GM18907 (cell line): Measurements from ENCODE around the gene CLIC3.

Experiments used
- ATAC-seq: cut with Tn5 transposase; IDR thresholded peaks from one replicate; pipeline ENCODE4 v1.9.1; 2021; ENCODE audit warnings: mild to moderate bottlenecking, moderate library complexity; ENCODE audit not compliant: unreplicated experiment

Gene CLIC3

GRCh38 chr9:136968333-136969127 is 27.8 kb downstream of the CLIC3 start:
- ATAC-seq = no peak

DNA sequence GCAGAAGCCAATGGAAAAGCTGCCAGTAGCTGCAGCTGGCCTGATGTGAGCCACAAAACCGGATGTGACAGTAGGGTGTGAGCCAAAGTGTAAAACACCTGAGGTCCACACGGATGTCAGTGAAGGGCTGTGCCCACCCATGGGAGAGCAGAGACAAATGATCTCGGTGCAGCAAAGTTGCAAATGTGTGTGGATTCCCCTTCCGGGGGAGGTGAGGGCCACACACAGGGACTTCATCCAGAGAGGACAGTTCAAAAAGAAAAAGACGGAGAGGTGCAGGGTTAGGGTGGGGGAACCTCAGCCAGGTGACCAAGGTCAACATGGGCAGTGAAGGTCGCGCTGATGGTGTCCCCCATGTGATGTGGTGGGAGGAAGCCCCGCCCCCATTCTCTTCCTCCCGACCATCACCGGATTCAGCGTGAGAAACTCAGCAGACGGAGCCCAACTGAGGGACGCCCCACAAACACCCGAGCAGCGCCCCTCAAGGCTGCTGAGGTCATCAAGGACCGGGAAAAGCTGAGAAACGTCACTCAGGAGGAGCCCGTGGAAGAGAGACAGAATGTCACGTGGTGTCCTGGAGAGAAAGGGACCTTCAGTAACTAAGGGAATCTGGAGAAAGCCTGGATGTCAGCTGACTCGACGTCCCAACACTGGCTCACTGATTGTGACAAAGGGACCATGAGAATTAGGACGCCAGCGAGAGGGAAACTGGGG is 30.4 kb downstream of the CLIC3 start:
- no peak for ATAC-seq

- no peak for ATAC-seq
These were observed 31.4 kb downstream of the CLIC3 start for GRCh38 chr9:136964833-136965422.

- no peak for ATAC-seq
These were observed 32.1 kb downstream of the CLIC3 start for GRCh38 chr9:136964171-136964689.

DNA sequence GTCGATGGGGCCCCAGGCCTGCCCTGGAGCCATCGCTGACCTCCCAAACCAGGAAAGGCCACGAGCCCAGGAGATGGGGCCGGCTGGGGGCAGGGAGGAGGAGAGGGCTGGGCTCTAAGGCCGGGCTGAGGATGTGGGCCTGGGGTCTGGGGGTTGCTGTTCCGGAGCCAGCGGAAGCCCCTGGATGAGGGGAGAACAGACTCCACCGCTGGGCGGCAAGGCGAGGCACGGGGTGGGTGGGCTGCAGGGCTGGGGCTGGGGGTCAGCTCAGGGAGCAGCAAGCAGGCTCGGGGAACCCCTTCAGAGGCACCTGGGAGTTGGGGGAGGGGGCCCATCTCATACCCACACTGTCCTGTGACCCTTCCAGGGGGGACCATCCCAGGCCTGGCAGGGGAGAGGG is 32.6 kb downstream of the CLIC3 start:
- no peak for ATAC-seq

GRCh38 chr9:136963341-136963740 is 33.0 kb downstream of the CLIC3 start:
- no peak for ATAC-seq

GRCh38 chr9:136962701-136963248 is 33.6 kb downstream of the CLIC3 start:
- no peak for ATAC-seq

GRCh38 chr9:136962163-136962562 is 34.2 kb downstream of the CLIC3 start:
- no peak for ATAC-seq

GRCh38 chr9:136961279-136962065 is 34.9 kb downstream of the CLIC3 start:
- no peak for ATAC-seq

- no peak for ATAC-seq
These were observed 35.5 kb downstream of the CLIC3 start for GRCh38 chr9:136960938-136961275.

GRCh38 chr9:136960212-136960937 is 36.0 kb downstream of the CLIC3 start:
- no peak for ATAC-seq

GRCh38 chr9:136958898-136959850 is 37.2 kb downstream of the CLIC3 start:
- no peak for ATAC-seq

- ATAC-seq = no peak
These were observed 37.9 kb downstream of the CLIC3 start for GRCh38 chr9:136958473-136958872.

DNA sequence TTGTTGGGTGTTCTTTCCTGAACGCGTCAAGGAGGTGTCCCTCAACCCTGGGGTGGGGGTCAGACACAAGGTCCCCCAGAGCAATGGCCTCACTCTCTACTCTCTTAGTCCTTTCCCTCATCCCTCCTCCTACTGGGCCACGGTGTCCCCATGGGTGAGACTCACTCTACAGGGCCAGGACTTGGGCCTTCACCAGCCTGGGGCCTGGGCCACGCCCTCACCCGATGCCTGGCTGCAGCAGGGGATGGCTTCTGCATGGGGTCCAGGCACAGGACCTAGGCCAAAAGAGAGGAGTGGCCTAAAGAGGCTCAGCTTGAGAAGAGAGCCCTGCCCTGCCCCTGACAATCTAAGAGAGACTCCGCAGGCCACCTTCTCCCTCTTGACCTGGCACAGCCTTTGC is 38.5 kb downstream of the CLIC3 start:
- ATAC-seq = no peak

DNA sequence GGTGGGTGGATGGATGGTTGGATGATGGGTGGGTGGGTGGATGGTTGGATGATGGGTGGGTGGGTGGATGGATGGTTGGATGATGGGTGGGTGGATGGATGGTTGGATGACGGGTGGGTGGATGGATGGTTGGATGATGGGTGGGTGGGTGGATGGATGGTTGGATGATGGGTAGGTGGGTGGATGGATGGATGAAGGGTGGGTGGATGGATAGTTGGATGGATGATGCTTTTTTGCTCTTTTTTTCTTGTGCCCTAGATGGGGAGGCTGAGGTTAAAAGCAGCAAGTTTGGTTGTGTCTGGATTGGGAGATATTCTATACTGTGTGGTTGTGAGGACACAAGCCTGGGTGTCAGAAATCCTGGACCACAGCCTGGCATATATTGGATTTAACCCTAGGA is 38.9 kb downstream of the CLIC3 start:
- no peak for ATAC-seq

DNA sequence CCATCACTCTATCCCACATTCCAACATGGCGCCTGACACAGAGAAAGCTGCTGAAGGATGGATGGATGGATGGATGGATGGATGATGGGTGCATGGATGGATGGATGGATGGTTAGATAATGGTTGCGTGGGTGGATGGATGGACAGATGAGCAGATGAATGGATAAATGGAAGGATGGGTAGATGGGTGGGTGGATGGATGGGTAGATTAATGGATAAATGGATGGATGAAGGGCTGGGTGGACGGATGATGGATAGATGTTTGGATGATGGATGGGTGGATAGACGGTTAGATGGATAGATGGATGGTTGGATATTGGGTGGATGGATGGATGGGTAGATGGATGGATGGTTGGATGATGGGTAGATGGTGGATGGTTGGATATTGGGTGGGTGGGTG is 39.8 kb downstream of the CLIC3 start:
- ATAC-seq = no peak

DNA sequence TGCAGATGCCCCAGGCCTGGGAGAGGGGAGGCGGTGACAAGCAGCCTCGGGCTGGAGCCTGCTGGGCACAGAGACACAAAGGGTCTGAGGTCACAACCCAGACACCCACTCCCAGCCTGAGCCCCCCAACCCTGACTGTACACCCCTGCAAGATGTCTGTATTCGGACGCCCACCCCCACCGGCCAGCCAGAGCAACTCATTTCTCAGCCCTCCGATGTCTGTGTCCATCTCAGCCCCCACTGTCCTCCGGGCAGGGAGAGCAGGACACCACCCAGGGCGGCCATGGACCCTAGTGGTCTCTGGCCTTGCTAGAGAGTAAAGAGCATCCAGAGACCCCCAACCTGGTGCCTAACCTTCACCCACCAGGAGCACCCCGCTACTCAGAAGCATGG is 40.4 kb downstream of the CLIC3 start:
- ATAC-seq = no peak

DNA sequence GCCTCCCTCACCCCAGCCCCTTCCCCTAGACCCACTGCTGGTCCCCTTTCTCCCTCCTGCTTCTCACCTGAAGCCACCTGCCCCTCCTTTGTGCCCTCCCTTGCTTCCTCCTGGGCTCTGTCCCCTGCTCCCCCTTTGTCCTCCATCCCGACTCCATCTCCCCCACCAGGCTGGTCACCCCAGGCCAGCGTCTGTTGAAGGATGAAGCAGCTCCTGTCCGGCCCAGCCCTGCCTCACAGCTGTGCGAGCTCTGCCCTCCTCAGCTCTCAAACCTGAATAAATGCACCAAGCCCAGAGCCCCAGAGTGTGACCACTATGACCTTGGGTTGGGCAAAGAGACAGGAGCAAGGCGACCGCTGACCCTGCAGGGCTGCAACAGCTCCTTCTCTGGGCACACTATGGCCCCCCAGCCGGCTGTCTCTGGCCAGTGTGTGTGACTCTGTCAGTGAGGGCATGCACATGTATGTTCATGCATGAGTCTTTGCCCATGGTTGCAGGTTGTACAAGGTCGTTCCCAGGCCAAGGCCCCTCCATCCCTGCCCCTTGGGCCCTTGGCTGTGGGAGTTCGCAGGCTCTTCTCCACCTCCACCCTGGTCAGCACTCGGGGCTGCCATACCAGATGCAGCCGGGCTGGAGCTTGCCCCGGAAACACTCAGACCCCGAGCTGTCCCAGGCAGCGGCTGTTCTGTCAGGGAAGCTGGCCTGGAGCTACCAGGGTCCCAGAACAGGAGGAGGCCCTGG is 41.0 kb downstream of the CLIC3 start:
- no peak for ATAC-seq
